ENCODE measurements around the gene ELL2.
A peak's percentile ranks its signal among the peaks of the same experiment; 100 is the strongest.
"Not testable (repeated sequence)": the region's sequence is repeated elsewhere in the genome, so short reads cannot be mapped to it uniquely, and the experiment has no call there.

Gene ELL2

GRCh38 chr5:95927300-95927699 is 34.4 kb downstream of the ELL2 start:
- peaks cover 16% of the 10 kb centered on the region for H3K36me3 Mint-ChIP-seq (ENCODE audit: insufficient read depth)
- not testable (repeated sequence) for H3K27ac Mint-ChIP-seq; H3K4me3 Mint-ChIP-seq; ATAC-seq (replicated peaks); H3K27me3 Mint-ChIP-seq; DNase-seq; H3K4me1 Mint-ChIP-seq (ENCODE audit: low read depth in 2 of 2); H3K9me3 Mint-ChIP-seq

- DNase-seq: no peak
- H3K27me3 Mint-ChIP-seq: no peaks in the 10 kb centered on the region
- H3K9me3 Mint-ChIP-seq: no peaks in the 10 kb centered on the region
- no peak for ATAC-seq (replicated peaks)
- peak overlapping the region in 1 of 2 donors; percentile 82 for H3K27ac Mint-ChIP-seq
- H3K4me3 Mint-ChIP-seq: no peak overlapping the region
- peaks cover 2 to 8% of the 10 kb centered on the region in 2 donors for H3K4me1 Mint-ChIP-seq (ENCODE audit: low read depth in 2 of 2)
- peaks cover 16% of the 10 kb centered on the region for H3K36me3 Mint-ChIP-seq (ENCODE audit: insufficient read depth)
These were observed 35.7 kb downstream of the ELL2 start for GRCh38 chr5:95925939-95926338.

GRCh38 chr5:95925378-95925744 is 36.3 kb downstream of the ELL2 start:
- H3K27ac Mint-ChIP-seq: no peak overlapping the region
- DNase-seq: no peak

GRCh38 chr5:95924720-95925377 is 36.8 kb downstream of the ELL2 start:
- Mint-ChIP-seq H3K36me3 (ENCODE audit: insufficient read depth) (peaks cover 16% of the 10 kb centered on the region), H3K27me3 (no peaks in the 10 kb centered on the region), H3K4me3 (no peak overlapping the region), H3K27ac (no peak overlapping the region), H3K4me1 (ENCODE audit: low read depth in 2 of 2) (peaks cover 2 to 8% of the 10 kb centered on the region in 2 donors), H3K9me3 (no peaks in the 10 kb centered on the region)
- ATAC-seq (replicated peaks): no peak
- DNase-seq: no peak

More at GRCh38 chr5:95925378-95925744, 36.3 kb downstream of the ELL2 start:
- H3K4me1 Mint-ChIP-seq (ENCODE audit: low read depth in 2 of 2): peaks cover 2 to 8% of the 10 kb centered on the region in 2 donors
- ATAC-seq (replicated peaks): no peak
- no peaks in the 10 kb centered on the region for H3K27me3 Mint-ChIP-seq
- H3K9me3 Mint-ChIP-seq: no peaks in the 10 kb centered on the region
- H3K36me3 Mint-ChIP-seq (ENCODE audit: insufficient read depth): peaks cover 16% of the 10 kb centered on the region
- no peak overlapping the region for H3K4me3 Mint-ChIP-seq

- no peaks in the 10 kb centered on the region for H3K9me3 Mint-ChIP-seq
- no peaks in the 10 kb centered on the region for H3K27me3 Mint-ChIP-seq
- no peak for DNase-seq
- no peak for ATAC-seq (replicated peaks)
- peaks cover 2 to 8% of the 10 kb centered on the region in 2 donors for H3K4me1 Mint-ChIP-seq (ENCODE audit: low read depth in 2 of 2)
- H3K4me3 Mint-ChIP-seq: no peak overlapping the region
- peaks cover 11% of the 10 kb centered on the region for H3K36me3 Mint-ChIP-seq (ENCODE audit: insufficient read depth)
- H3K27ac Mint-ChIP-seq: no peak overlapping the region
These were observed 37.6 kb downstream of the ELL2 start for GRCh38 chr5:95923918-95924544.

- peaks cover 13% of the 10 kb centered on the region for H3K36me3 Mint-ChIP-seq (ENCODE audit: insufficient read depth)
- ATAC-seq (replicated peaks) (no peak), DNase-seq (no peak)
- H3K4me1 Mint-ChIP-seq (ENCODE audit: low read depth in 2 of 2): peaks cover 0 to 5% of the 10 kb centered on the region in 2 donors
- H3K27me3 Mint-ChIP-seq: no peaks in the 10 kb centered on the region
- no peak overlapping the region for H3K27ac Mint-ChIP-seq
- H3K9me3 Mint-ChIP-seq: no peaks in the 10 kb centered on the region
- H3K4me3 Mint-ChIP-seq: no peak overlapping the region
These were observed 38.9 kb downstream of the ELL2 start for GRCh38 chr5:95922798-95923197.

- H3K36me3 Mint-ChIP-seq (ENCODE audit: insufficient read depth): peaks cover 16% of the 10 kb centered on the region
- H3K27ac Mint-ChIP-seq: no peak overlapping the region
- no peak for DNase-seq
- H3K4me3 Mint-ChIP-seq: no peak overlapping the region
- H3K27me3 Mint-ChIP-seq: no peaks in the 10 kb centered on the region
- no peak for ATAC-seq (replicated peaks)
- H3K9me3 Mint-ChIP-seq: no peaks in the 10 kb centered on the region
- H3K4me1 Mint-ChIP-seq (ENCODE audit: low read depth in 2 of 2): peaks cover 0 to 6% of the 10 kb centered on the region in 2 donors
These were observed 40.1 kb downstream of the ELL2 start for GRCh38 chr5:95921501-95921900.

GRCh38 chr5:95920822-95921221 is 40.8 kb downstream of the ELL2 start:
- ATAC-seq (replicated peaks): no peak
- peaks cover 15% of the 10 kb centered on the region for H3K36me3 Mint-ChIP-seq (ENCODE audit: insufficient read depth)
- H3K27ac Mint-ChIP-seq: no peak overlapping the region
- H3K9me3 Mint-ChIP-seq: no peaks in the 10 kb centered on the region
- no peak for DNase-seq
- H3K27me3 Mint-ChIP-seq: no peaks in the 10 kb centered on the region
- H3K4me1 Mint-ChIP-seq (ENCODE audit: low read depth in 2 of 2): peaks cover 7 to 13% of the 10 kb centered on the region in 2 donors
- H3K4me3 Mint-ChIP-seq: no peak overlapping the region

- ATAC-seq (replicated peaks) (no peak), DNase-seq (no peak)
- H3K4me3 Mint-ChIP-seq: no peak overlapping the region
- no peaks in the 10 kb centered on the region for H3K9me3 Mint-ChIP-seq
- H3K27me3 Mint-ChIP-seq: no peaks in the 10 kb centered on the region
- H3K27ac Mint-ChIP-seq: no peak overlapping the region
- H3K4me1 Mint-ChIP-seq (ENCODE audit: low read depth in 2 of 2): peaks cover 11 to 18% of the 10 kb centered on the region in 2 donors
- H3K36me3 Mint-ChIP-seq (ENCODE audit: insufficient read depth): peaks cover 15% of the 10 kb centered on the region
These were observed 42.0 kb downstream of the ELL2 start for GRCh38 chr5:95919658-95920057.

- Mint-ChIP-seq H3K27ac (peak overlapping the region in 1 of 2 donors; percentile 72), H3K9me3 (no peaks in the 10 kb centered on the region), H3K4me3 (no peak overlapping the region), H3K4me1 (ENCODE audit: low read depth in 2 of 2) (peaks cover 11 to 18% of the 10 kb centered on the region in 2 donors), H3K27me3 (no peaks in the 10 kb centered on the region), H3K36me3 (ENCODE audit: insufficient read depth) (peaks cover 15% of the 10 kb centered on the region)
- ATAC-seq (replicated peaks) (no peak), DNase-seq (no peak)
These were observed 43.1 kb downstream of the ELL2 start for GRCh38 chr5:95918421-95919006.

GRCh38 chr5:95917207-95917606 is 44.4 kb downstream of the ELL2 start:
- no peak for ATAC-seq (replicated peaks)

GRCh38 chr5:95916687-95917085 is 45.0 kb downstream of the ELL2 start:
- H3K4me1 Mint-ChIP-seq (ENCODE audit: low read depth in 2 of 2): peaks cover 11 to 18% of the 10 kb centered on the region in 2 donors
- no peak overlapping the region for H3K4me3 Mint-ChIP-seq
- H3K27me3 Mint-ChIP-seq: no peaks in the 10 kb centered on the region
- H3K27ac Mint-ChIP-seq: no peak overlapping the region
- H3K9me3 Mint-ChIP-seq: no peaks in the 10 kb centered on the region
- ATAC-seq (replicated peaks) (no peak), DNase-seq (no peak)
- peaks cover 11% of the 10 kb centered on the region for H3K36me3 Mint-ChIP-seq (ENCODE audit: insufficient read depth)

More at GRCh38 chr5:95917207-95917606, 44.4 kb downstream of the ELL2 start:
- DNase-seq: no peak
- Mint-ChIP-seq H3K27me3 (no peaks in the 10 kb centered on the region), H3K9me3 (no peaks in the 10 kb centered on the region), H3K36me3 (ENCODE audit: insufficient read depth) (peaks cover 11% of the 10 kb centered on the region), H3K27ac (no peak overlapping the region), H3K4me3 (no peak overlapping the region), H3K4me1 (ENCODE audit: low read depth in 2 of 2) (peaks cover 11 to 18% of the 10 kb centered on the region in 2 donors)

GRCh38 chr5:95915999-95916686 is 45.5 kb downstream of the ELL2 start:
- no peak for DNase-seq
- peaks cover 11 to 18% of the 10 kb centered on the region in 2 donors for H3K4me1 Mint-ChIP-seq (ENCODE audit: low read depth in 2 of 2)
- H3K27me3 Mint-ChIP-seq: no peaks in the 10 kb centered on the region
- peaks cover 17% of the 10 kb centered on the region for H3K36me3 Mint-ChIP-seq (ENCODE audit: insufficient read depth)
- peak; percentile 67 for ATAC-seq (replicated peaks)
- H3K4me3 Mint-ChIP-seq: no peak overlapping the region
- no peaks in the 10 kb centered on the region for H3K9me3 Mint-ChIP-seq
- peak overlapping the region in 1 of 2 donors; percentile 9 for H3K27ac Mint-ChIP-seq

Measured in effector memory CD8-positive, alpha-beta T cell (primary cell).